Ishikawa (cell line): ENCODE data around the gene TOP1.

Experiments used
- CEBPB ChIP-seq: IDR thresholded peaks from 2 replicates; pipeline ENCODE4 v1.6.1; 2012
- CREB1 ChIP-seq: IDR thresholded peaks from 2 replicates; pipeline ENCODE4 v1.6.1; 2012; ENCODE audit warnings: low read depth
- EGR1 ChIP-seq: IDR thresholded peaks from 2 replicates; pipeline ENCODE4 v1.6.1; 2012
- EP300 ChIP-seq: IDR thresholded peaks from 2 replicates; pipeline ENCODE4 v1.6.1; 2012; ENCODE audit warnings: borderline replicate concordance
- FOXM1 ChIP-seq: IDR thresholded peaks from 2 replicates; pipeline ENCODE4 v1.6.1; 2012; ENCODE audit warnings: low read depth, borderline replicate concordance
- NFIC ChIP-seq: IDR thresholded peaks from 2 replicates; pipeline ENCODE4 v1.6.1; 2012
- RAD21 ChIP-seq: IDR thresholded peaks from 2 replicates; pipeline ENCODE4 v1.6.1; 2012; ENCODE audit warnings: low read depth
- TAF1 ChIP-seq: IDR thresholded peaks from 2 replicates; pipeline ENCODE4 v1.6.1; 2012; ENCODE audit warnings: low read depth, mild to moderate bottlenecking
- TCF12 ChIP-seq: IDR thresholded peaks from 2 replicates; pipeline ENCODE4 v1.6.1; 2012; ENCODE audit warnings: low read depth
- TEAD4 ChIP-seq: IDR thresholded peaks from 2 replicates; pipeline ENCODE4 v1.6.1; 2012
- YY1 ChIP-seq: IDR thresholded peaks from 2 replicates; pipeline ENCODE4 v1.6.1; 2012; ENCODE audit warnings: low read depth
- ZBTB7A ChIP-seq: IDR thresholded peaks from 2 replicates; pipeline ENCODE4 v1.6.1; 2012; ENCODE audit warnings: low read depth
- TF ChIP-seq, protein P1 (sequence below): IDR thresholded peaks from 2 replicates; pipeline ENCODE4 v1.6.1; 2012
- TF ChIP-seq, protein P2 (sequence below): IDR thresholded peaks from 2 replicates; pipeline ENCODE4 v1.6.1; 2012; ENCODE audit warnings: low read depth, mild to moderate bottlenecking
- TF ChIP-seq, protein P3 (sequence below): IDR thresholded peaks from 2 replicates; pipeline ENCODE4 v1.6.1; 2012

Gene TOP1

DNA sequence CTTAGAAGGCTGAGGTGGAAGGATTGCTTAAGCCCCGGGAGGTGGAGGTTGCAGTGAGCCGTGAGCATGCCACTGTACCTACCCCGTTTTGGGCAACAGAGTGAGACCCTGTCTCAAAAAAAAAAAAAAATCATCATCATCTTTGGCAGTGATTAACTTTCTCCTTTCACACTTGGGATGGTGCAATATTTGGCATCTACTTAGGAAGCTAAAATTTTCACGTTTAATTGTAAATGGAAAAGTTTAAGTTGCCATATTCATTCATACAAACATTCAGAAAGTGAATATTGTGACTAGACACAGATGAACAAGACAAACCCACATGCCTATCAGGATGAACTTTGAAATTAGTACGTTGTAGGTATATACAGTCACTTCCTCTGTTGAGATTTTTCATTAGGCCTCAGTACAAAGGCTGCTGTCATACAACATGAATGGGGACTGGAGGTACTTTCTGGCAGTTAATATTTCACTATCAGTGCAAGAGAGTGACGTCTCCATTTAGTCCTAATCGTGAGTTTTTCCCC lies 10.3 kb downstream of the TOP1 start:
- TF ChIP-seq EP300, result no peak
- no peak for TF ChIP-seq CEBPB
- TF ChIP-seq ZBTB7A, result no peak
- TF ChIP-seq, protein P1, sequence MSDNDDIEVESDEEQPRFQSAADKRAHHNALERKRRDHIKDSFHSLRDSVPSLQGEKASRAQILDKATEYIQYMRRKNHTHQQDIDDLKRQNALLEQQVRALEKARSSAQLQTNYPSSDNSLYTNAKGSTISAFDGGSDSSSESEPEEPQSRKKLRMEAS, result no peak
- no peak for TF ChIP-seq YY1

DNA sequence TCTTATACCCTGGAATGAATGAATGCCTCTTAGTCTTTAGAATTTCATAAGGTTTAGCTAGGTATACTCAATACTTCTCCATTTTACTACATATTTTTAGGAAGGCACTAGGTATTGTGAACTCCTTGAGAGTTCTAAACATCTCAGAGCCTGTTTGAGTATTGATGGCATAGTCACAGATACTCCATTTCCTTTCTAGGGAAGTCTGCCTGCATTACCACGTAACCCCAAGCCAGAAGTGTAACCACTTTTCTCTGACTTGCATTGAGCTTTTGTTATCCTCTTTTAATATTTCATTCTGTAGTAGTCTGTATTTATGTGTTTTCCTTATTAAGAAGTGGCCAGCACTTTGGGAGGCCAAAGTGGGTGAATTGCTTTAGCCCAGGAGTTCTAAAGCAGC lies 12.2 kb downstream of the TOP1 start:
- TF ChIP-seq RAD21 (no peak), FOXM1 (no peak), CREB1 (no peak), TAF1 (no peak), TEAD4 (no peak), ZBTB7A (no peak), EGR1 (no peak)
- TF ChIP-seq, protein P2, sequence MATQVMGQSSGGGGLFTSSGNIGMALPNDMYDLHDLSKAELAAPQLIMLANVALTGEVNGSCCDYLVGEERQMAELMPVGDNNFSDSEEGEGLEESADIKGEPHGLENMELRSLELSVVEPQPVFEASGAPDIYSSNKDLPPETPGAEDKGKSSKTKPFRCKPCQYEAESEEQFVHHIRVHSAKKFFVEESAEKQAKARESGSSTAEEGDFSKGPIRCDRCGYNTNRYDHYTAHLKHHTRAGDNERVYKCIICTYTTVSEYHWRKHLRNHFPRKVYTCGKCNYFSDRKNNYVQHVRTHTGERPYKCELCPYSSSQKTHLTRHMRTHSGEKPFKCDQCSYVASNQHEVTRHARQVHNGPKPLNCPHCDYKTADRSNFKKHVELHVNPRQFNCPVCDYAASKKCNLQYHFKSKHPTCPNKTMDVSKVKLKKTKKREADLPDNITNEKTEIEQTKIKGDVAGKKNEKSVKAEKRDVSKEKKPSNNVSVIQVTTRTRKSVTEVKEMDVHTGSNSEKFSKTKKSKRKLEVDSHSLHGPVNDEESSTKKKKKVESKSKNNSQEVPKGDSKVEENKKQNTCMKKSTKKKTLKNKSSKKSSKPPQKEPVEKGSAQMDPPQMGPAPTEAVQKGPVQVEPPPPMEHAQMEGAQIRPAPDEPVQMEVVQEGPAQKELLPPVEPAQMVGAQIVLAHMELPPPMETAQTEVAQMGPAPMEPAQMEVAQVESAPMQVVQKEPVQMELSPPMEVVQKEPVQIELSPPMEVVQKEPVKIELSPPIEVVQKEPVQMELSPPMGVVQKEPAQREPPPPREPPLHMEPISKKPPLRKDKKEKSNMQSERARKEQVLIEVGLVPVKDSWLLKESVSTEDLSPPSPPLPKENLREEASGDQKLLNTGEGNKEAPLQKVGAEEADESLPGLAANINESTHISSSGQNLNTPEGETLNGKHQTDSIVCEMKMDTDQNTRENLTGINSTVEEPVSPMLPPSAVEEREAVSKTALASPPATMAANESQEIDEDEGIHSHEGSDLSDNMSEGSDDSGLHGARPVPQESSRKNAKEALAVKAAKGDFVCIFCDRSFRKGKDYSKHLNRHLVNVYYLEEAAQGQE, result no peak
- TF ChIP-seq, protein P3, sequence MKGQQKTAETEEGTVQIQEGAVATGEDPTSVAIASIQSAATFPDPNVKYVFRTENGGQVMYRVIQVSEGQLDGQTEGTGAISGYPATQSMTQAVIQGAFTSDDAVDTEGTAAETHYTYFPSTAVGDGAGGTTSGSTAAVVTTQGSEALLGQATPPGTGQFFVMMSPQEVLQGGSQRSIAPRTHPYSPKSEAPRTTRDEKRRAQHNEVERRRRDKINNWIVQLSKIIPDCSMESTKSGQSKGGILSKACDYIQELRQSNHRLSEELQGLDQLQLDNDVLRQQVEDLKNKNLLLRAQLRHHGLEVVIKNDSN, result no peak
- TF ChIP-seq, protein P1, result no peak

DNA sequence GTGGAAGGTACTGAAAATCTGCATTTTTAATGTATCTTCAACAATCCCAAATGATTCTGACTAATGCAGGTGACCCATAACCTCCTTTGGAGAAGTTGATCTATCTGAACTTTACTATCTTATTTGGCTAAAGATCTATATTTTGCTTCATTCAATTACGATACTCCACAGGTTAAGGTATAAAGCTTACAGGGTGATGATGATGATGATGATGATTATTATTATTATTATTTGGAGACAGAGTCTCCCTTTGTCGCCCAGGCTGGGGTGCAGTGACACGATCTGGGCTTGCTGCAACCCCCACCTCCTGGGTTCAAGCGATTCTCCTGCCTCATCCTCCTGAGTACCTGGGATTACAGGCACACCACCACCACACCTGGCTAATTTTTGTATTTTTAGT lies 13.1 kb downstream of the TOP1 start:
- TF ChIP-seq FOXM1 (no peak), EP300 (no peak), TAF1 (no peak), CREB1 (no peak), RAD21 (no peak), ZBTB7A (no peak), EGR1 (no peak), TEAD4 (no peak)
- TF ChIP-seq, protein P3, result no peak

DNA sequence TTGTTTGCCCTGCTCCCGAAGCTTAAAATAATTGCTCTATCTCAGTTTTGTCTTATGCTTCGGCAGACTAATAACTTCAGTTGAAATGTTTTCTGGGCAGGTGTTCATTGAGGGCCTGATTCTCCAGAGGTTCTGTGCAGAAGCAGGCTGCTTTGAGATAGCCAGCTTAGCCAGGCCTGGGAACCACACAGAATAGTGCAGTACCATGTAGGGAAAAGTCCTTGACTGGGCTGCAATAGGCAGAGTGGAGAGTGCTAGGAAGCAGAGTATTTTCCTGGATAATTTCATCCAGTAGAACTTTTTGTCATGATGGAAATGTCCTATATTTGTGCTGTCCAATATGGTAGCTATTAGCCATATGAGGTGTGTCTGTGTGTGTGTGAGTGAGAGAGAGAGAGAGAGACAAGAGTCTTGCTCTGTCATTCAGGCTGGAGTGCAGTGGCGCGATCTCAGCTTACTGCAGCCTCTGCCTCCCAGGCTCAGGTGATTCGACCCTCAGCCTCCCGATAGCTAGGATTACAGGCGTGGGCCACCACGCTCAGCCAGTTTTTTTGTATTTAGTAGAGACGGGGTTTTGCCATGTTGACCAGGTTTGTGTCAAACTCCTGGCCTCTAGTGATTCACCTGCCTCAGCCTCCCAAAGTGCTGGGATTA lies 15.9 kb downstream of the TOP1 start:
- no peak for TF ChIP-seq ZBTB7A
- TF ChIP-seq EGR1, result no peak
- TF ChIP-seq NFIC, result no peak
- no peak for TF ChIP-seq CREB1
- TF ChIP-seq YY1, result no peak
- no peak for TF ChIP-seq RAD21

DNA sequence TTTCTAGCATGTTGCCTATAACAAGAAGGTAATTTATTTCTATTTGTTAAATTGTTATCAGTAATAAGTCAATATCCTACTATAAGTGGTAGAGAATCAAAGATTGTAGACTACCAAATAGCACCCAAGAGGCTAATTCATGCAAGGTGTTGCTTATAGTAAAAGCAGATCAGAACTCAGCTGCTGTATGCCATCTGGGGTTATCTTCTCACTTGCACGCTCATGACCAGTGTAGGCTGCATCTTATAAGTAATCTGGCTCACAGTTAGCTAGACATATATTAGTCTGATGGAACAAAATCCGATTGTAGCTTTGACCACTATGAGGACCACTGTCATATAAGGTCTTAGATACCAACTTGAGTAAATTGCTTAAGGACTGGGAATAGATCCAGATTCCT lies 17.0 kb downstream of the TOP1 start:
- TF ChIP-seq YY1 (no peak), TAF1 (no peak), CEBPB (no peak), RAD21 (no peak), EP300 (no peak), FOXM1 (no peak), ZBTB7A (no peak)
- TF ChIP-seq, protein P1, result no peak

DNA sequence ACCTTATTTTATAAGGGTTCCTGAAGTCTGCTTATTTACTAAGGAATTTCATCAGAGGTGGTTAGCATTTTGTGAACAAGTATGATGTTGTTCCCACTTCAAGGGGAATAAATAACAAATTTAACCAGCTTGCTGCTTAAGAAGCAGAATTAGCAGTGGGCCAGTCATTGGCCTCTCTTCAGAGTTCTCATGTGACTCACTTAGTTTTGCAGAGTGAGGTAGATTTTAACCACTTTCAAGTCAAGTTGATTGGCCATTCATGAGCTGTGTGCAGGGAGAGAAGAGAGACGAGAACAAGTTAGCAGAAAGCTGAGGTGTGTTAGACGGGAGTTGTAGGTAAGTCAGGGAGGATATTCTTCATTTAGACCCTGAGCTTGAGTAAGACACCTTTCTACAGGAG lies 18.1 kb downstream of the TOP1 start:
- TF ChIP-seq ZBTB7A (no peak), TAF1 (no peak), EP300 (no peak), FOXM1 (no peak), NFIC (no peak), CREB1 (no peak), TEAD4 (no peak), TCF12 (no peak), CEBPB (no peak), YY1 (no peak), EGR1 (no peak), RAD21 (no peak)
- TF ChIP-seq, protein P3, result no peak
- TF ChIP-seq, protein P2, result no peak
- TF ChIP-seq, protein P1, result no peak
